Measurements from ENCODE around the gene COCH.

COCH gene

DNA sequence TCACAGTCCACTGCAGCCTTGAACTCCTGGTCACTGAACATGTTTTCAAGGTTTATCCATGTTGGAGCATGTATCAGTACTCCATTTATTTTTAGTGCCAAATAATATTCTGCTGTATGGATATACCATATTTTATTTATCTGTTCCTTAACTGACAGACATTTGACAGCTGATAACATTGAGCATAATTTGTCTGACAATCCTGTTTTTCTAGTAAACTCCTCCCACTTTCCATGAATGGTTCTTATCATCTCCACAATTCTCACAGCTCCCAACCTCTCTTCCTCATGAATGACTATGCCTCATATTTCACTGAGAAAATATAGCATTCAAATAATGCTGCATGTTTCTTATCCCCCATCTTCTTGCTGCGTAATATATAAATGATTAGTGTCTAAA, 33.3 kb downstream of the COCH start:
- TF ChIP-seq, protein P1, sequence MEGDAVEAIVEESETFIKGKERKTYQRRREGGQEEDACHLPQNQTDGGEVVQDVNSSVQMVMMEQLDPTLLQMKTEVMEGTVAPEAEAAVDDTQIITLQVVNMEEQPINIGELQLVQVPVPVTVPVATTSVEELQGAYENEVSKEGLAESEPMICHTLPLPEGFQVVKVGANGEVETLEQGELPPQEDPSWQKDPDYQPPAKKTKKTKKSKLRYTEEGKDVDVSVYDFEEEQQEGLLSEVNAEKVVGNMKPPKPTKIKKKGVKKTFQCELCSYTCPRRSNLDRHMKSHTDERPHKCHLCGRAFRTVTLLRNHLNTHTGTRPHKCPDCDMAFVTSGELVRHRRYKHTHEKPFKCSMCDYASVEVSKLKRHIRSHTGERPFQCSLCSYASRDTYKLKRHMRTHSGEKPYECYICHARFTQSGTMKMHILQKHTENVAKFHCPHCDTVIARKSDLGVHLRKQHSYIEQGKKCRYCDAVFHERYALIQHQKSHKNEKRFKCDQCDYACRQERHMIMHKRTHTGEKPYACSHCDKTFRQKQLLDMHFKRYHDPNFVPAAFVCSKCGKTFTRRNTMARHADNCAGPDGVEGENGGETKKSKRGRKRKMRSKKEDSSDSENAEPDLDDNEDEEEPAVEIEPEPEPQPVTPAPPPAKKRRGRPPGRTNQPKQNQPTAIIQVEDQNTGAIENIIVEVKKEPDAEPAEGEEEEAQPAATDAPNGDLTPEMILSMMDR (IDR thresholded peaks at IDR 0.05; ENCODE audit: low read depth, low read length), result no peak
- no peak for DNase-seq (ENCODE audit: extremely low read depth, low read depth)

- TF ChIP-seq, protein P1 (IDR thresholded peaks at IDR 0.05; ENCODE audit: low read depth, low read length), result no peak
- DNase-seq (ENCODE audit: extremely low read depth, low read depth), result no peak
Observed at GRCh38 chr14:30908826-30909225, 34.5 kb downstream of the COCH start.

GRCh38 chr14:30914812-30915211, 40.5 kb downstream of the COCH start:
- DNase-seq (ENCODE audit: extremely low read depth, low read depth), result no peak
- TF ChIP-seq, protein P1 (IDR thresholded peaks at IDR 0.05; ENCODE audit: low read depth, low read length), result no peak

DNA sequence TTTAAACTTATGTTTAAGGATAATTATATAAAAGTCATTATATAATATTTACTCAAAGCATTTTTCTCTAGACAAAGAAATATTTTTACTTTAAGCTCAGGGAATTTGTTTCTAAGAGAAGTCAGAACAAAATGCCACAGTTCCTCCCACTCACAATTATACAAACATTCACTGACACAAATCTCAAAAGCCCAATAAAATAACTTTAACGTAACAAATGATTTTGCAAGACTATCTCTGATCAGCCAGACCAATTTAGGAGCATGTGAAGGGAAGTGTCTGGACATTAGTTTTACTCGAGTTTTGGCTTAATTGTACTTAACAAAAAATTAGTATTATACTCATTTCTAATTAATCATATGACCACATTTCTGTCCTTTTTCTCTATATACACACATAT, 41.2 kb downstream of the COCH start:
- TF ChIP-seq, protein P1 (IDR thresholded peaks at IDR 0.05; ENCODE audit: low read depth, low read length), result no peak
- DNase-seq (ENCODE audit: extremely low read depth, low read depth), result no peak

DNA sequence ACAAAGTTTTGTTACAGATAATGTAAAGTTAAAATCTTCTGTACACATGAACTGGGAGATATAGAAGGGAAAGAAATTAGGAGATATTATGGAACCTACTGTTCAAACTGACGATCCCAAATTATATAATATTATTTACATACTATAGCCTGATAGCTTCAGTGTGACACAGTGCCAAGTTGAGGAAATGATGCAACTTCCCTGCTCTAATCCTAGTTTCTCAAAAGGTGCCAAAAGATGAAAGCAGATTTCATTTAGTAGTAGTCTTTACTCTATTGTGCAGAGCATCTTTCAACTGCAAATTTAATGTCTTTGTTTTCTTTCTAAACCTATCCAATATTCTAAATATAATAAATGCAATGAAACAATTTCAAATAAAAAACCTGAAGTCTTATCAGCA, 46.9 kb downstream of the COCH start:
- DNase-seq (ENCODE audit: extremely low read depth, low read depth), result no peak
- TF ChIP-seq, protein P1 (IDR thresholded peaks at IDR 0.05; ENCODE audit: low read depth, low read length), result no peak

DNA sequence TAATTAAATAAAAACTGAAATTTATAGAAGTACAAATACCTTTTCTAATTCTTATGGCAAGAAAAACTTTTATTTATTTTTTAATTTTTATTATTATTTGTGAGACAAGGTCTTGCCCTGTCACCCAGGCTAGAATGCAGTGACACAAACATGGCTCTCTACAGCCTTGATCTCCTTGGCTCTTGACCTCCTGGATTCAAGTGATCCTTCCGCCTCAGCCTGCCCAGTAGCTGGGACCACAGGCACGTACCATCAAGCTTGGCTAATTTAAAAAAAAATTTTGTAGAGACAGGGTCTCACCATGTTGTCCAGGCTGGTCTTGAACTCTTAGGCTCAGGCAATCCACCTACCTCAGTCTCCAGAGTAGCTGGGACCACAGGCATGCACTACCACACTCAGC, 47.4 kb downstream of the COCH start:
- TF ChIP-seq, protein P1 (IDR thresholded peaks at IDR 0.05; ENCODE audit: low read depth, low read length), result no peak
- no peak for DNase-seq (ENCODE audit: extremely low read depth, low read depth)

DNA sequence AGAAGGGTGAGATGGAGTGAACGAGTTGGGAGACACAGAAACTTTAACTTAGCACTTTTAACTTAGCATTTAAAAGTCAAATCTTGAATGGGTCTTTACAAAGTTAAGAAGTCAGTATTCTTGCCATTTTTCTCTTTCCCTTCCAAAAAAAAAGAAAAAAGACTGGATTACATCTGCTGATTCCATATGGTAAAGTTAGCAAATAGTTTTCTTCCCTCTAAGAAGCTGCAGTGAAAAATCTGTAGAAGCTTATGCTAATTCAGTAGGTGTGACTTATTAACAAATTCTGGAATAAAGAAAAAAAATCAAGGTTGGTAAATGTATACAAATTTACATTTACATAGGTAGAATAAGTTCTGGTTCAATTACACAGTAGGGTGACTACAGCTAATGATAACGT, 50.9 kb downstream of the COCH start:
- TF ChIP-seq, protein P1 (IDR thresholded peaks at IDR 0.05; ENCODE audit: low read depth, low read length), result no peak
- DNase-seq (ENCODE audit: extremely low read depth, low read depth), result no peak

All from AG09319 (cell line).